ENCODE measurements around the gene ALMS1. TPM values are rescaled to one million over a fixed set of nuclear protein-coding genes. Genes with fewer than 3 reads are reported as not detected.
"Not testable (repeated sequence)": the region's sequence is repeated elsewhere in the genome, so short reads cannot be mapped to it uniquely, and the experiment has no call there.

The ALMS1 gene
- total RNA-seq, 2 experiments from 2014 or later = 15.4 to 15.8 TPM

- CTCF ChIA-PET = no interaction called here
- Mint-ChIP-seq H3K27ac (no peak overlapping the region), H3K36me3 (ENCODE audit: low read depth) (peaks cover 14% of the 10 kb centered on the region), H3K9me3 (no peaks in the 10 kb centered on the region), H3K4me1 (ENCODE audit: low read depth) (peaks cover 11% of the 10 kb centered on the region), H3K4me3 (no peak overlapping the region), H3K27me3 (ENCODE audit: low read depth) (no peaks in the 10 kb centered on the region)
- no peak for DNase-seq
- intact Hi-C loops (cut with micrococcal nuclease) = no loop called here
Observed at GRCh38 chr2:73611193-73611592, 225.6 kb downstream of the ALMS1 start.

GRCh38 chr2:73611867-73612266 lies 226.2 kb downstream of the ALMS1 start:
- H3K4me1 Mint-ChIP-seq (ENCODE audit: low read depth) = peaks cover 11% of the 10 kb centered on the region
- H3K27ac Mint-ChIP-seq = no peak overlapping the region
- intact Hi-C loops (cut with micrococcal nuclease) = no loop called here
- no peak for DNase-seq
- H3K27me3 Mint-ChIP-seq (ENCODE audit: low read depth) = no peaks in the 10 kb centered on the region
- H3K36me3 Mint-ChIP-seq (ENCODE audit: low read depth) = peaks cover 14% of the 10 kb centered on the region
- no peaks in the 10 kb centered on the region for H3K9me3 Mint-ChIP-seq
- no peak overlapping the region for H3K4me3 Mint-ChIP-seq
- CTCF ChIA-PET = no interaction called here

- no peaks in the 10 kb centered on the region for H3K9me3 Mint-ChIP-seq
- H3K27ac Mint-ChIP-seq = no peak overlapping the region
- intact Hi-C loops (cut with micrococcal nuclease) = loop anchor here (1.0 to 2.0 kb wide), 3 partner anchors 11 to 321 kb away; partner anchors contain the start of gene EGR4
- no peaks in the 10 kb centered on the region for H3K27me3 Mint-ChIP-seq (ENCODE audit: low read depth)
- peak; percentile 58 for DNase-seq
- H3K36me3 Mint-ChIP-seq (ENCODE audit: low read depth) = peaks cover 7% of the 10 kb centered on the region
- CTCF ChIA-PET = interaction anchor here (1.0 kb wide), 1 partner anchor 16 kb away, joined by 4 read pairs; no protein-coding TSS in a partner anchor
- H3K4me3 Mint-ChIP-seq = no peak overlapping the region
- H3K4me1 Mint-ChIP-seq (ENCODE audit: low read depth) = peaks cover 11% of the 10 kb centered on the region
Observed at GRCh38 chr2:73614105-73614504, 228.5 kb downstream of the ALMS1 start.

- no peaks in the 10 kb centered on the region for H3K27me3 Mint-ChIP-seq (ENCODE audit: low read depth)
- H3K4me1 Mint-ChIP-seq (ENCODE audit: low read depth) = peaks cover 11% of the 10 kb centered on the region
- H3K9me3 Mint-ChIP-seq = no peaks in the 10 kb centered on the region
- H3K4me3 Mint-ChIP-seq = no peak overlapping the region
- intact Hi-C loops (cut with micrococcal nuclease) = loop anchor here (1.0 to 2.0 kb wide), 3 partner anchors 12 to 322 kb away; partner anchors contain the start of gene EGR4
- peaks cover 7% of the 10 kb centered on the region for H3K36me3 Mint-ChIP-seq (ENCODE audit: low read depth)
- no peak for DNase-seq
- H3K27ac Mint-ChIP-seq = no peak overlapping the region
- CTCF ChIA-PET = interaction anchor here (1.0 kb wide), 1 partner anchor 15 kb away, joined by 4 read pairs; no protein-coding TSS in a partner anchor
Observed at GRCh38 chr2:73614997-73615396, 229.4 kb downstream of the ALMS1 start.

- intact Hi-C loops (cut with micrococcal nuclease); H3K27me3 Mint-ChIP-seq (ENCODE audit: low read depth); H3K36me3 Mint-ChIP-seq (ENCODE audit: low read depth); H3K9me3 Mint-ChIP-seq; H3K4me1 Mint-ChIP-seq (ENCODE audit: low read depth); H3K27ac Mint-ChIP-seq; H3K4me3 Mint-ChIP-seq: not testable (repeated sequence)
- DNase-seq = peak; percentile 20
- CTCF ChIA-PET = interaction anchor here (1.2 kb wide), 1 partner anchor 9 kb away, joined by 3 read pairs; no protein-coding TSS in a partner anchor
Observed at GRCh38 chr2:73619925-73620324, 234.3 kb downstream of the ALMS1 start.

- DNase-seq; CTCF ChIA-PET; H3K9me3 Mint-ChIP-seq; intact Hi-C loops (cut with micrococcal nuclease); H3K27ac Mint-ChIP-seq; H3K4me3 Mint-ChIP-seq; H3K36me3 Mint-ChIP-seq (ENCODE audit: low read depth); H3K27me3 Mint-ChIP-seq (ENCODE audit: low read depth); H3K4me1 Mint-ChIP-seq (ENCODE audit: low read depth): not testable (repeated sequence)
Observed at GRCh38 chr2:73624036-73624435, 238.4 kb downstream of the ALMS1 start.

- DNase-seq; H3K27me3 Mint-ChIP-seq (ENCODE audit: low read depth); H3K9me3 Mint-ChIP-seq; intact Hi-C loops (cut with micrococcal nuclease); H3K4me3 Mint-ChIP-seq; H3K4me1 Mint-ChIP-seq (ENCODE audit: low read depth); CTCF ChIA-PET; H3K36me3 Mint-ChIP-seq (ENCODE audit: low read depth); H3K27ac Mint-ChIP-seq: not testable (repeated sequence)
Observed at GRCh38 chr2:73624625-73625024, 239.0 kb downstream of the ALMS1 start.

- CTCF ChIA-PET = interaction anchor here (0.6 kb wide), 1 partner anchor 60 kb away, joined by 4 read pairs; no protein-coding TSS in a partner anchor
- H3K9me3 Mint-ChIP-seq; H3K27me3 Mint-ChIP-seq (ENCODE audit: low read depth); H3K4me1 Mint-ChIP-seq (ENCODE audit: low read depth); H3K27ac Mint-ChIP-seq; DNase-seq; H3K36me3 Mint-ChIP-seq (ENCODE audit: low read depth); intact Hi-C loops (cut with micrococcal nuclease); H3K4me3 Mint-ChIP-seq: not testable (repeated sequence)
Observed at GRCh38 chr2:73626237-73626636, 240.6 kb downstream of the ALMS1 start.

- CTCF ChIA-PET; H3K27me3 Mint-ChIP-seq (ENCODE audit: low read depth); intact Hi-C loops (cut with micrococcal nuclease); H3K4me1 Mint-ChIP-seq (ENCODE audit: low read depth); H3K27ac Mint-ChIP-seq; H3K9me3 Mint-ChIP-seq; H3K36me3 Mint-ChIP-seq (ENCODE audit: low read depth); H3K4me3 Mint-ChIP-seq; DNase-seq: not testable (repeated sequence)
Observed at GRCh38 chr2:73628493-73628892, 242.9 kb downstream of the ALMS1 start.

GRCh38 chr2:73630662-73631266 lies 245.1 kb downstream of the ALMS1 start:
- H3K4me3 Mint-ChIP-seq; H3K4me1 Mint-ChIP-seq (ENCODE audit: low read depth): not testable (repeated sequence)
- CTCF ChIA-PET = interaction anchor here (0.6 to 1.2 kb wide), 4 partner anchors 12 to 77 kb away, joined by 3 to 4 read pairs (median 3); no protein-coding TSS in a partner anchor

GRCh38 chr2:73636977-73637376 lies 251.3 kb downstream of the ALMS1 start:
- H3K36me3 Mint-ChIP-seq (ENCODE audit: low read depth); H3K27ac Mint-ChIP-seq; H3K4me1 Mint-ChIP-seq (ENCODE audit: low read depth); H3K4me3 Mint-ChIP-seq; H3K27me3 Mint-ChIP-seq (ENCODE audit: low read depth); intact Hi-C loops (cut with micrococcal nuclease); DNase-seq: not testable (repeated sequence)
- CTCF ChIA-PET = interaction anchor here (0.7 to 0.8 kb wide), 2 partner anchors 34 to 457 kb away, joined by 4 to 7 read pairs; no protein-coding TSS in a partner anchor
- H3K9me3 Mint-ChIP-seq = peaks cover 13% of the 10 kb centered on the region

More at GRCh38 chr2:73630662-73631266, 245.1 kb downstream of the ALMS1 start:
- DNase-seq = peak; percentile 35
- H3K27ac Mint-ChIP-seq; intact Hi-C loops (cut with micrococcal nuclease); H3K9me3 Mint-ChIP-seq; H3K27me3 Mint-ChIP-seq (ENCODE audit: low read depth); H3K36me3 Mint-ChIP-seq (ENCODE audit: low read depth): not testable (repeated sequence)

- intact Hi-C loops (cut with micrococcal nuclease) = no loop called here
- peaks cover 2% of the 10 kb centered on the region for H3K27me3 Mint-ChIP-seq (ENCODE audit: low read depth)
- no peak for DNase-seq
- no peak overlapping the region for H3K27ac Mint-ChIP-seq
- no peaks in the 10 kb centered on the region for H3K4me1 Mint-ChIP-seq (ENCODE audit: low read depth)
- CTCF ChIA-PET = no interaction called here
- no peak overlapping the region for H3K4me3 Mint-ChIP-seq
- peaks cover 1% of the 10 kb centered on the region for H3K36me3 Mint-ChIP-seq (ENCODE audit: low read depth)
- H3K9me3 Mint-ChIP-seq = peaks cover 13% of the 10 kb centered on the region
Observed at GRCh38 chr2:73638429-73638828, 252.8 kb downstream of the ALMS1 start.

- H3K4me1 Mint-ChIP-seq (ENCODE audit: low read depth) = no peaks in the 10 kb centered on the region
- peaks cover 12% of the 10 kb centered on the region for H3K27me3 Mint-ChIP-seq (ENCODE audit: low read depth)
- no peak overlapping the region for H3K4me3 Mint-ChIP-seq
- DNase-seq = no peak
- CTCF ChIA-PET = no interaction called here
- peaks cover 1% of the 10 kb centered on the region for H3K36me3 Mint-ChIP-seq (ENCODE audit: low read depth)
- H3K27ac Mint-ChIP-seq = no peak overlapping the region
- intact Hi-C loops (cut with micrococcal nuclease) = no loop called here
- peaks cover 13% of the 10 kb centered on the region for H3K9me3 Mint-ChIP-seq
Observed at GRCh38 chr2:73640511-73640911, 254.9 kb downstream of the ALMS1 start.
